HG03520 (cell line): ENCODE measurements around the gene BASP1.

Experiments used
- ATAC-seq: cut with Tn5 transposase; IDR thresholded peaks from one replicate; pipeline ENCODE4 v1.9.1; 2021; ENCODE audit warnings: mild to moderate bottlenecking, moderate library complexity; ENCODE audit not compliant: unreplicated experiment

The BASP1 gene, protein sequence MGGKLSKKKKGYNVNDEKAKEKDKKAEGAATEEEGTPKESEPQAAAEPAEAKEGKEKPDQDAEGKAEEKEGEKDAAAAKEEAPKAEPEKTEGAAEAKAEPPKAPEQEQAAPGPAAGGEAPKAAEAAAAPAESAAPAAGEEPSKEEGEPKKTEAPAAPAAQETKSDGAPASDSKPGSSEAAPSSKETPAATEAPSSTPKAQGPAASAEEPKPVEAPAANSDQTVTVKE

GRCh38 chr5:17217493-17218352 is at the start of gene BASP1:
TSS of gene BASP1 (plus strand) at chr5:17217631. CDS start at chr5:17275217, 57,586 bp downstream.
- peak; percentile 29 for ATAC-seq

DNA sequence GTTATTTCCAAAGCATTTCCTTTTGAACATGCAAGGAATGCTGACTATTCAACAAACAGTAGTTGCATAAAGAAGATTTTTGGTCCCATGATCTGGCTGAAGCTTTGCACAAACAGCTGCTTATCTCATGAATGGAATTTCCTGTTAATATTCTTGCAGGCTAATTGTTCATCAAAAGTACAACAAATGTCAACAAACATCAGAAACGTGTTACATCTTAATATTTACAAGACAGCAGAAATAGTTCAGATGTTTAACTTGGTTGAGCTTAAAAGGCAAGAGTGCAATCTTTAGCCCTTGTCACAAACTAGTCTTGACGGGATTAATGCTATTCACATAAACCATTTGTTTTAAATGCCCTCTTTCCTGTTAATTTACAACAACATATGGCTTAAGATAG is 47.9 kb upstream of the BASP1 start:
- no peak for ATAC-seq

DNA sequence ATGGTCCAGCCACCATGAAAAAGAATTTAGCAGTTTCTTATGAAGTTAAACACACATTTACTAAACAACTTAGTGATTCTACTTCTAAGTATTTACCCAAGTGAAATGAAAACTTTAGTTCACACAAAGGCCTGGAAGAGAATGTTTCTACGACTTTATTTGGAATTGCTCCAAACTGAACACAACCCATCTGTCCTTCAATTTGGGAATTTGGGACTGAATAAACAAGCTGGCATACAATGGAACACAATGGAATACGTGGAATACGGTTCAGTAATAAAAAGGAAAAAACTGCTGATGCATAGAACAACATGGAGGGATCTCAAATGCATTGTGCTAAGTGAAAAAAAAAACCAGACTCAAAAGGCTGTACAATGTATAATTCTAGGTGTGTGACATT is 44.6 kb upstream of the BASP1 start:
- no peak for ATAC-seq

DNA sequence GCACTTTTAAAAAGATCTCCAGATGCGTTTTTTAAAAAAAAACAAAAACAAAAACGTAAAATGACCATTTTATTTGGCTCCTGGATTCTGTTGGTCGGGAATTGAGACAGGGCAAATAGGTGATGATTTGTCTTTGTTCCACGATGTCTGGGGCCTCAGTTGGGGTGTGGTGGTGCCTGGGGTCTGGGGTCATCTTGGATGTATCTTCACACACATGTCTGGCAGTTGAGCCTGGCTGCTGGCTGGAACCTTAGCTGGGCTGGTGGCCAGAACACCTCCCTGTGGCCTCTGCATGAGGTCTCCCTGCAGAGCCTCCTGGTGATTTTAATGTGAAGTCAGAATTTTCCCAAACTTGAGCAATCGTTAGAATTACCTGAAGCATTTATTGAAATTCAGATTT is 42.5 kb upstream of the BASP1 start:
- no peak for ATAC-seq

- ATAC-seq, result no peak
These were observed 39.7 kb upstream of the BASP1 start for GRCh38 chr5:17177501-17178372.

DNA sequence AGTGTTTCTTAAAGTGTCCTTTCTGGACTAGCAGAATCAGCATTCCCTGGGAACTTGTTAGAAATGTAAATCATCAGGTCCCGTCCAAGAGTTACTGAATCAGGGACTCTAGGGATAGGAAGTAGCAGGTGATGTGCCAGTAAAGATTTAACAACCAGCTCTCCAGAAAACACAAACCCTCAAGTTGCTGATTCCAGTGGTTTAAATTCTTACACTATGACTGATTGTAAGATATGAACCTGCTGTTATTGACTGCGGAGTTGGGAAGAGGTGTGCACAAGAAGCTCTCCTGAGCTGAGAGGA is 39.1 kb upstream of the BASP1 start:
- ATAC-seq, result no peak

DNA sequence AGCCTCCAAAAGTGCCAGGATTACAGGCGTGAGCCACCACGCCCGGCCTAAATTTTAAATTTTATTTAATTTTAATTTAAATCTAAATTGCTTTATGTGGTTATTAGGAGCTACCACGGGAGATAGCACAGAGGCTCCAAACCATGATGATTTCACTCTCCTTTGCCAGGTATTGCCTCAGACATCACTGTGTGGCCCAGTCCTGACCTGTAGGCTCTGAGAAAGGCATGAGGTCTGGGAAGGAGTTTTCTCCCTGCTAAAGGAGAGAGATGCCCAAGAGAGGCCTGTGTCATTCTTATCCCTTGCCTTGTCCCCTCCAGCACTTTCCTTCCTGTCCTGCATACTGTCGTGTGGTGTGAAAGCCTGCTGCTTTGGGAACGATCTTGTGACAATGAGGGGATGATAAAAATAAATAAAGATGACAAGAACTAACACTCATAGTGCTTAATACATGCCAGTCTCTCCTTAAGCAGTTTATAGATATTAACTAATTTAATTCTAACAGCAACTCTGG is 37.0 kb upstream of the BASP1 start:
- ATAC-seq, result no peak

GRCh38 chr5:17180864-17181723 is 36.3 kb upstream of the BASP1 start:
- ATAC-seq, result no peak

- no peak for ATAC-seq
These were observed 34.9 kb upstream of the BASP1 start for GRCh38 chr5:17182494-17182893.

DNA sequence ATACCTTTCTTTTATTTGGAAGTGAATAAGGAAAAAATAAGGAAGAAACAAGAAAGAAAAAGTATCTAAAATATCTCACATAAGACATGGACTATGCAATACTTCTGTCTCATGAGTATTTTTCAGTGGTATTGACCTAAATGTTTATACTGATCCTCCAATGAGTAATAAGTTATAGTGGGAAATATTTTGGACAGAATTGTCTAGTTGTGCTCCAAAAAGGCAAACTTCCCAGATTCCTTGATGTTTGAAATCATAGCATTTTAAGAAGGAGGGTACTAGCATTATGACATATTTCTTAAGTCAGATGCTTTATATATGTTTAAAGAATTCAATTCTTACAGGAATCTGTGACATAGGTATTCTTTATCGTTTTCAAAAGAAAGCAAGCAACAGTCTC is 34.5 kb upstream of the BASP1 start:
- ATAC-seq, result no peak

DNA sequence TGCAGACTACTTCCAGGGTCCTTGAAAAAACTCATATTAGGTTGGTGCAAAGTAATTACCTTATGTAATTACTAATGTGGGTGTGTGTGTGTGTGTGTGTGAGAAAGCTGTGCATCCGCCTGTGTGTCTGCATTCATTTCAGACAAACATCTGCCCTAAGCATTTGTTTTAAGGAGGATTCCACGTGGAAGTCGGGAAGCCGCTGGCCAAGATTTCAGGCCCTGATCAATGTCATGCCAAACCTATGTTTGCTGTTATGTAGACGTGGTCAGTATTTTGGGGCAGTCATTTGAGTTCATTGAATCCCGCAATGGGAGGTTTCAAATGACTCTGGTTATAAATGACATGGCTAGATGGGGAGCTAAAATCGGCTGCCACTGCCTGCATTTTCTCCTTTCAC is 33.6 kb upstream of the BASP1 start:
- ATAC-seq, result no peak

- ATAC-seq, result no peak
These were observed 32.8 kb upstream of the BASP1 start for GRCh38 chr5:17184588-17184987.

- no peak for ATAC-seq
These were observed 32.1 kb upstream of the BASP1 start for GRCh38 chr5:17185349-17185748.

GRCh38 chr5:17185773-17186172 is 31.7 kb upstream of the BASP1 start:
- ATAC-seq, result no peak

DNA sequence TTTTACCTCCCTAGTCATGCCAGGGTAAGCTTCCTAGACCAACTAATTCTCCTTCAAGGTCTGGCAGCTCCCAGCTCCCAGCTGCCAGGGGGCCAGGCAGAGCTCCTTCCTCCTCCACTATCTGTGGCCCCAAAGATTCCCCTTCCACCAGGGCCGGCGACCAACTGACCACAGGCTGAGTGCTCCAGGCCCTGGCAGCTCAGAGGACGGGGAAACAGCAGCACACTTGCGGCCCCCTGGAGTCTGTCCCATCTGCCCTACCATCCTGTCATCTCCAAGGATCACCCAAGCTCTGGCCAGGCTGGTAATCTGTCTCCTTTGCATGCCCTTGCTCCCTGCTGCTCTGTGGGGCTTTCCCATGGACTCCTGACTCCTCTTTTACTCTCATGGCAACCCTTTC is 31.2 kb upstream of the BASP1 start:
- no peak for ATAC-seq

- no peak for ATAC-seq
These were observed 30.2 kb upstream of the BASP1 start for GRCh38 chr5:17187011-17187785.

GRCh38 chr5:17187786-17188170 is 29.7 kb upstream of the BASP1 start:
- ATAC-seq, result no peak

- ATAC-seq, result peak; percentile 81
These were observed 27.9 kb upstream of the BASP1 start for GRCh38 chr5:17189381-17190036.

DNA sequence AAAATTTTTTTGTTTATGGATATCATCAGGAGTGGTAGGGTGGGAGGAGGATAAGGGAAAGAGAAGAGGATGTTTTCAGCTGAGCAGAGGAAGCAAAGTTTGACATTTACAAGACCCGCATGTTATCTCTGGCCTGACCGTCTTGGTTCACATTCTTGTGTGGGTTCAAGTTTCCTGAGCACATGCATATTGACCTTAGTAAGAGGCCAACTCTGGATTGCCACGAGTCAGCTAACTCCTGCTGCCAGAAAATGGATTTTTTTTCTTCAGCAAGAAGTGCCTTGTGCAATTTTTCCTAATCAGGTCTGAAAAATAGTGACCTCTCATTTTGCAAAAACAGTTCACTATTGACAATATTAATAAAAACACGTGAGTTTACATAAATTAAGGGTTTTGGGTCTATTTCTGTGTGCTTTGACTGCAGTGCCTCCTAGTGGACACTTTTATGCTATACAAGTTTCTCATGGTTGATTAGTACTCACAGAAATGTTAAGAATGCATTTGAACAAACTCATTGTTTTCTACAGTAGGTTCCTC is 27.1 kb upstream of the BASP1 start:
- ATAC-seq, result no peak
